Liver (tissue), 9 donors: ENCODE measurements around the gene PRR5L. TPM values are rescaled to one million over a fixed set of nuclear protein-coding genes. Genes with fewer than 3 reads are reported as not detected.

Experiments used
- DNase-seq: peaks from one replicate; pipeline ENCODE4 v3.0.0-alpha.2; 2017; ENCODE audit warnings: low spot score
- H3K27ac ChIP-seq, 2 donors: one replicate each; pipeline ENCODE4 v1.7.0; 2013; ENCODE audit warnings: inconsistent platforms in 2 of 2, low read length in 2 of 2, control low read depth in 1 of 2, low read depth in 1 of 2, mild to moderate bottlenecking in 1 of 2
- H3K27me3 ChIP-seq, 4 donors: one replicate each; pipeline versions ENCODE4 v1.6.1 to v1.7.0; 2013; ENCODE audit warnings: low read length in 3 of 4, inconsistent platforms in 1 of 4, mild to moderate bottlenecking in 1 of 4, moderate library complexity in 1 of 4; ENCODE audit not compliant: control insufficient read depth in 4 of 4, insufficient read depth in 4 of 4
- H3K36me3 ChIP-seq, 4 donors: one replicate each; pipeline versions ENCODE4 v1.6.1 to v1.7.0; 2013; ENCODE audit warnings: low read length in 3 of 4, mild to moderate bottlenecking in 3 of 4, low read depth in 1 of 4, moderate library complexity in 1 of 4; ENCODE audit not compliant: control insufficient read depth in 4 of 4, insufficient read depth in 3 of 4
- H3K4me1 ChIP-seq, 4 donors: one replicate each; pipeline versions ENCODE4 v1.6.1 to v1.7.0; 2013; ENCODE audit warnings: low read length in 3 of 4, mild to moderate bottlenecking in 3 of 4, moderate library complexity in 1 of 4; ENCODE audit not compliant: control insufficient read depth in 4 of 4, insufficient read depth in 4 of 4
- H3K4me3 ChIP-seq, 3 donors: one replicate each; pipeline versions ENCODE4 v1.6.1 to v1.7.0; 2013; ENCODE audit warnings: low read length in 3 of 3, control low read depth in 1 of 3, low read depth in 1 of 3, mild to moderate bottlenecking in 1 of 3
- H3K9ac ChIP-seq, 2 donors: one replicate each; pipeline ENCODE4 v1.7.0; 2013; ENCODE audit warnings: low read length in 2 of 2, mild to moderate bottlenecking in 2 of 2, moderate library complexity in 2 of 2, control low read depth in 1 of 2, low read depth in 1 of 2
- H3K9me3 ChIP-seq, 4 donors: one replicate each; pipeline versions ENCODE4 v1.6.1 to v1.7.0; 2013; ENCODE audit warnings: low read length in 3 of 4; ENCODE audit not compliant: control insufficient read depth in 4 of 4
- CTCF ChIP-seq: fragments of 150-350 bp; IDR thresholded peaks from 2 replicates; pipeline ENCODE4 v1.5.1; 2017; ENCODE audit warnings: improper control_type of control experiment, low read depth, low read length; ENCODE audit not compliant: missing input control
- EGR1 ChIP-seq, 2 donors: IDR thresholded peaks; 2 replicates each; pipeline ENCODE4 v1.6.1; 2016 to 2018; ENCODE audit warnings: antibody characterized with exemption in 2 of 2, low read depth in 2 of 2
- FOXA1 ChIP-seq: IDR thresholded peaks from 2 replicates; pipeline ENCODE4 v1.6.1; 2016; ENCODE audit warnings: antibody characterized with exemption
- FOXA2 ChIP-seq: IDR thresholded peaks from 2 replicates; pipeline ENCODE4 v1.6.1; 2016; ENCODE audit warnings: antibody characterized with exemption
- GABPA ChIP-seq, 2 donors: IDR thresholded peaks in 1 of 2; conservative IDR thresholded peaks in 1 of 2; 2 replicates each; pipeline ENCODE4 v1.6.1; 2016; ENCODE audit warnings: antibody characterized with exemption in 2 of 2, mild to moderate bottlenecking in 1 of 2, moderate library complexity in 1 of 2
- HNF4A ChIP-seq, 2 donors: conservative IDR thresholded peaks; 2 replicates each; pipeline ENCODE4 v1.6.1; 2016; ENCODE audit warnings: antibody characterized with exemption in 2 of 2, mild to moderate bottlenecking in 2 of 2
- HNF4G ChIP-seq: IDR thresholded peaks from 2 replicates; pipeline ENCODE4 v1.6.1; 2016; ENCODE audit warnings: antibody characterized with exemption
- JUND ChIP-seq, 2 donors: IDR thresholded peaks; 2 replicates each; pipeline ENCODE4 v1.6.1; 2016; ENCODE audit warnings: antibody characterized with exemption in 2 of 2
- MAX ChIP-seq: IDR thresholded peaks from 2 replicates; pipeline ENCODE4 v1.6.1; 2016; ENCODE audit warnings: antibody characterized with exemption
- NR2F2 ChIP-seq: IDR thresholded peaks from 2 replicates; pipeline ENCODE4 v1.6.1; 2016; ENCODE audit warnings: antibody characterized with exemption
- RAD21 ChIP-seq, 2 donors: IDR thresholded peaks; 2 replicates each; pipeline ENCODE4 v1.6.1; 2016; ENCODE audit warnings: antibody characterized with exemption in 2 of 2, mild to moderate bottlenecking in 2 of 2
- REST ChIP-seq: IDR thresholded peaks from 2 replicates; pipeline ENCODE4 v1.6.1; 2016; ENCODE audit warnings: antibody characterized with exemption, mild to moderate bottlenecking
- SP1 ChIP-seq: IDR thresholded peaks from 2 replicates; pipeline ENCODE4 v1.6.1; 2018; ENCODE audit warnings: antibody characterized with exemption, mild to moderate bottlenecking
- TAF1 ChIP-seq: conservative IDR thresholded peaks from 2 replicates; pipeline ENCODE4 v1.6.1; 2016; ENCODE audit warnings: antibody characterized with exemption, mild to moderate bottlenecking
- YY1 ChIP-seq: IDR thresholded peaks from 2 replicates; pipeline ENCODE4 v1.6.1; 2016; ENCODE audit warnings: antibody characterized with exemption, mild to moderate bottlenecking
- WGBS: extraction: QIAGEN DNeasy Blood & Tissue Kit; methylation state at CpG from one replicate; pipeline ENCODE4 v1.1.7; 2013; 5-methylcytosine and 5-hydroxymethylcytosine counted together
- polyA plus RNA-seq, 2 donors: library from polyadenylated mRNA; stranded (reverse) in 1 of 2; unstranded in 1 of 2; fragments of 200-250 nt in 1 of 2; fragments of >200 nt in 1 of 2; fragmentation: Nextera tagmentation in 1 of 2; extraction: Ambion mirVana in 1 of 2; gene quantifications; one replicate each; pipeline versions ENCODE4 v1.2.1 to v1.2.3, GENCODE V29; 2013 to 2015
- total RNA-seq, 2 donors: library from RNA; depleted of rRNA; stranded (reverse); fragments of >200 nt; gene quantifications; one replicate each; pipeline ENCODE4 v1.2.3, GENCODE V29; 2014
- TF ChIP-seq, protein P1 (sequence below): IDR thresholded peaks from 2 replicates; pipeline ENCODE4 v1.6.1; 2016; ENCODE audit warnings: antibody characterized with exemption
- TF ChIP-seq, protein P2 (sequence below): IDR thresholded peaks from 2 replicates; pipeline ENCODE4 v1.6.1; 2016; ENCODE audit warnings: antibody characterized with exemption
- donor health status: healthy.
- donor health status: healthy.
- donor health status: healthy.
- donor health status: healthy.
- donor health status: healthy.

The PRR5L gene
- total and polyA plus RNA-seq, 4 donors: 1.2 to 8.5 (median 4.5) TPM

DNA sequence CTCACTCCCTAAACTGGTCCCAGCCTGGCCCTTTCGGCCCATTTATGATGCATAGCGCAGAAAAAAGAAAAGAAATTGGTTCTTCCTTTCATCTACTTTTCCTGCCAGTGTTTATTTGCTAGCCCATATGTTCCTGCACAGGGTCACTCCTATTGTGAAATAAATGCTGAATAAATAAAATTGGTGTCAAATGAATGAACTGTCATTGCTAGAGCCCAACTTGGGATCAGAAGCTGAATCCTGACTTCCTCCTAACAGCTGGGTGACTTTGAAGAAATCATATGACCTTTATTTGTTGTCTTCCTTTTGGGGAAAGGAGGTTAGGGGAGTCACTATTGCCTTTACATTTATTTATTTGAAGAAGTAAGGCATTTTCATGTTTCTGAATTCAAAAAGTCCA lies 92.0 kb downstream of the PRR5L start:
- H3K36me3 ChIP-seq: no peaks in the 10 kb centered on the region
- H3K27ac ChIP-seq: no peak overlapping the region
- 87% methylated on average over 2 of the region's 2 CpGs for WGBS
- no peak overlapping the region for H3K9ac ChIP-seq
- no peak overlapping the region for H3K4me3 ChIP-seq
- H3K4me1 ChIP-seq: no peaks in the 10 kb centered on the region
- TF ChIP-seq, protein P1, sequence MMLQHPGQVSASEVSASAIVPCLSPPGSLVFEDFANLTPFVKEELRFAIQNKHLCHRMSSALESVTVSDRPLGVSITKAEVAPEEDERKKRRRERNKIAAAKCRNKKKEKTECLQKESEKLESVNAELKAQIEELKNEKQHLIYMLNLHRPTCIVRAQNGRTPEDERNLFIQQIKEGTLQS: no peak
- TF ChIP-seq, protein P2, sequence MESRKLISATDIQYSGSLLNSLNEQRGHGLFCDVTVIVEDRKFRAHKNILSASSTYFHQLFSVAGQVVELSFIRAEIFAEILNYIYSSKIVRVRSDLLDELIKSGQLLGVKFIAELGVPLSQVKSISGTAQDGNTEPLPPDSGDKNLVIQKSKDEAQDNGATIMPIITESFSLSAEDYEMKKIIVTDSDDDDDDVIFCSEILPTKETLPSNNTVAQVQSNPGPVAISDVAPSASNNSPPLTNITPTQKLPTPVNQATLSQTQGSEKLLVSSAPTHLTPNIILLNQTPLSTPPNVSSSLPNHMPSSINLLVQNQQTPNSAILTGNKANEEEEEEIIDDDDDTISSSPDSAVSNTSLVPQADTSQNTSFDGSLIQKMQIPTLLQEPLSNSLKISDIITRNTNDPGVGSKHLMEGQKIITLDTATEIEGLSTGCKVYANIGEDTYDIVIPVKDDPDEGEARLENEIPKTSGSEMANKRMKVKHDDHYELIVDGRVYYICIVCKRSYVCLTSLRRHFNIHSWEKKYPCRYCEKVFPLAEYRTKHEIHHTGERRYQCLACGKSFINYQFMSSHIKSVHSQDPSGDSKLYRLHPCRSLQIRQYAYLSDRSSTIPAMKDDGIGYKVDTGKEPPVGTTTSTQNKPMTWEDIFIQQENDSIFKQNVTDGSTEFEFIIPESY: no peak
- TF ChIP-seq SP1: no peak
- no peak for TF ChIP-seq GABPA (IDR thresholded peaks at IDR 0.05 in 1 of 2, conservative IDR thresholded peaks at IDR 0.05 in 1 of 2)
- TF ChIP-seq HNF4G: no peak
- no peak for TF ChIP-seq MAX
- no peak for TF ChIP-seq REST
- no peak for TF ChIP-seq NR2F2
- TF ChIP-seq FOXA2: no peak
- TF ChIP-seq RAD21 (IDR thresholded peaks at IDR 0.05): no peak
- TF ChIP-seq TAF1: no peak
- no peak for TF ChIP-seq JUND (IDR thresholded peaks at IDR 0.05)
- no peak for TF ChIP-seq HNF4A (conservative IDR thresholded peaks at IDR 0.05)
- TF ChIP-seq YY1: no peak
- no peak for TF ChIP-seq FOXA1
- H3K27me3 ChIP-seq: no peaks in the 10 kb centered on the region
- no peak for DNase-seq
- H3K9me3 ChIP-seq: no peaks in the 10 kb centered on the region

- Histone ChIP-seq H3K9ac (no peak overlapping the region), H3K4me3 (no peak overlapping the region), H3K27ac (no peak overlapping the region), H3K36me3 (no peaks in the 10 kb centered on the region), H3K4me1 (no peaks in the 10 kb centered on the region), H3K9me3 (no peaks in the 10 kb centered on the region), H3K27me3 (no peaks in the 10 kb centered on the region)
- 87% methylated on average over 7 of the region's 7 CpGs for WGBS
- no peak for TF ChIP-seq YY1
- no peak for TF ChIP-seq TAF1
- no peak for TF ChIP-seq RAD21 (IDR thresholded peaks at IDR 0.05)
- TF ChIP-seq MAX: no peak
- TF ChIP-seq, protein P1: no peak
- TF ChIP-seq, protein P2: no peak
- TF ChIP-seq FOXA1: no peak
- no peak for TF ChIP-seq GABPA (IDR thresholded peaks at IDR 0.05 in 1 of 2, conservative IDR thresholded peaks at IDR 0.05 in 1 of 2)
- TF ChIP-seq CTCF: no peak
- no peak for TF ChIP-seq EGR1 (IDR thresholded peaks at IDR 0.05; ENCODE audit: low read depth in 2 of 2)
- no peak for TF ChIP-seq FOXA2
- no peak for TF ChIP-seq SP1
- no peak for TF ChIP-seq HNF4G
- DNase-seq: no peak
These were observed 92.9 kb downstream of the PRR5L start for GRCh38 chr11:36388951-36389350.
